Neural progenitor cell (in vitro differentiated cells): ENCODE data around the gene CHMP4B.

Experiments used
- EZH2 ChIP-seq: fragments of 200-600 bp; sonication (generic); IDR thresholded peaks from 2 replicates; pipeline ENCODE4 v1.6.1; 2017; ENCODE audit warnings: antibody characterized with exemption, mild to moderate bottlenecking, moderate library complexity
- EZH2phosphoT487 ChIP-seq: fragments of 200-600 bp; sonication (generic); IDR thresholded peaks from 2 replicates; pipeline ENCODE4 v1.6.1; 2017; ENCODE audit warnings: antibody characterized with exemption
- TF ChIP-seq, protein P1 (sequence below): fragments of 200-600 bp; sonication (generic); IDR thresholded peaks from 2 replicates; pipeline ENCODE4 v1.5.1; 2017; ENCODE audit warnings: antibody characterized with exemption, mild to moderate bottlenecking

DNA sequence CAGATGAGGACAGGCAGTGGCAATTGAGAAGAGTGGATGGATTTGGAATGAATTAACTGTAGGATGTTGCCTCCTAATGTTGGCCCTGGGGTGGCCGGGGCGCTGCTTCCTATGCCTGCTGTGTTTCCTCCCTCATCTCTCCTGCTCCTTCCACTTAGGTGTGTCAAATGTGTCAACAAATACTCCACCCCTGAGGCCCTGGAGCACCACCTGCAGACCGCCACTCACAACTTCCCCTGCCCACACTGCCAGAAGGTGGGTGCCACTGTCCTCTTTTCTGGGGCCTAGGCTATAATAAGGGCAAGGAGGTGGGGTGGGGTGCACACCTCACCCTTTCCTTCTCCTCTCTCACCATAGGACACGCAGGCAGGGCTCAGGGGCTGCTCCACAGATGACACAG is 30.0 kb upstream of the CHMP4B start:
- TF ChIP-seq, protein P1, sequence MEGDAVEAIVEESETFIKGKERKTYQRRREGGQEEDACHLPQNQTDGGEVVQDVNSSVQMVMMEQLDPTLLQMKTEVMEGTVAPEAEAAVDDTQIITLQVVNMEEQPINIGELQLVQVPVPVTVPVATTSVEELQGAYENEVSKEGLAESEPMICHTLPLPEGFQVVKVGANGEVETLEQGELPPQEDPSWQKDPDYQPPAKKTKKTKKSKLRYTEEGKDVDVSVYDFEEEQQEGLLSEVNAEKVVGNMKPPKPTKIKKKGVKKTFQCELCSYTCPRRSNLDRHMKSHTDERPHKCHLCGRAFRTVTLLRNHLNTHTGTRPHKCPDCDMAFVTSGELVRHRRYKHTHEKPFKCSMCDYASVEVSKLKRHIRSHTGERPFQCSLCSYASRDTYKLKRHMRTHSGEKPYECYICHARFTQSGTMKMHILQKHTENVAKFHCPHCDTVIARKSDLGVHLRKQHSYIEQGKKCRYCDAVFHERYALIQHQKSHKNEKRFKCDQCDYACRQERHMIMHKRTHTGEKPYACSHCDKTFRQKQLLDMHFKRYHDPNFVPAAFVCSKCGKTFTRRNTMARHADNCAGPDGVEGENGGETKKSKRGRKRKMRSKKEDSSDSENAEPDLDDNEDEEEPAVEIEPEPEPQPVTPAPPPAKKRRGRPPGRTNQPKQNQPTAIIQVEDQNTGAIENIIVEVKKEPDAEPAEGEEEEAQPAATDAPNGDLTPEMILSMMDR = no peak
- TF ChIP-seq EZH2phosphoT487 (no peak), EZH2 (no peak)
